ENCODE measurements around the gene RRP36.
A peak's percentile ranks its signal among the peaks of the same experiment; 100 is the strongest.

The RRP36 gene

GRCh38 chr6:43012364-43012763 is 9.1 kb upstream of the RRP36 start:
- Histone ChIP-seq H3K27ac (ENCODE audit: poor library complexity, severe bottlenecking) (peak overlapping the region; percentile 48), H3K9me3 (ENCODE audit: severe bottlenecking) (no peaks in the 10 kb centered on the region), H3K36me3 (ENCODE audit: low read depth) (peaks cover 33% of the 10 kb centered on the region), H3K4me1 (ENCODE audit: insufficient read depth, poor library complexity, severe bottlenecking) (peaks cover 5% of the 10 kb centered on the region), H3K4me3 (ENCODE audit: severe bottlenecking) (peak overlapping the region; percentile 44), H3K27me3 (ENCODE audit: insufficient read depth, poor library complexity, severe bottlenecking) (no peaks in the 10 kb centered on the region)
- no peak for TF ChIP-seq CTCF (IDR thresholded peaks at IDR 0.05; ENCODE audit: poor library complexity, severe bottlenecking)
- no peak for DNase-seq (ENCODE audit: low spot score)
- no peak for ATAC-seq (ENCODE audit: low read depth)

GRCh38 chr6:43013097-43013842 is 8.2 kb upstream of the RRP36 start:
- ATAC-seq (ENCODE audit: low read depth), result no peak; the same call in none of the 3 replicates
- Histone ChIP-seq H3K27me3 (ENCODE audit: insufficient read depth, poor library complexity, severe bottlenecking) (no peaks in the 10 kb centered on the region), H3K4me3 (ENCODE audit: severe bottlenecking) (peak overlapping the region; percentile 44), H3K4me1 (ENCODE audit: insufficient read depth, poor library complexity, severe bottlenecking) (peaks cover 5% of the 10 kb centered on the region), H3K36me3 (ENCODE audit: low read depth) (peaks cover 33% of the 10 kb centered on the region), H3K27ac (ENCODE audit: poor library complexity, severe bottlenecking) (peak overlapping the region; percentile 48), H3K9me3 (ENCODE audit: severe bottlenecking) (no peaks in the 10 kb centered on the region)
- TF ChIP-seq CTCF (IDR thresholded peaks at IDR 0.05; ENCODE audit: poor library complexity, severe bottlenecking), result no peak
- DNase-seq (ENCODE audit: low spot score), result no peak

GRCh38 chr6:43013843-43014433 is 7.5 kb upstream of the RRP36 start, which contains the start of the genes KLHDC3 and MEA1:
KLHDC3 (plus strand) TSS chr6:43014249; CDS start chr6:43017193, 2,944 bp downstream.
MEA1 (minus strand) TSS chr6:43013946; CDS start chr6:43013813, 133 bp downstream.
- H3K27me3 ChIP-seq (ENCODE audit: insufficient read depth, poor library complexity, severe bottlenecking), result no peaks in the 10 kb centered on the region
- H3K27ac ChIP-seq (ENCODE audit: poor library complexity, severe bottlenecking), result peak within 1 kb of the TSS; percentile 48
- peaks cover 5% of the 10 kb centered on the region for H3K4me1 ChIP-seq (ENCODE audit: insufficient read depth, poor library complexity, severe bottlenecking)
- no peaks in the 10 kb centered on the region for H3K9me3 ChIP-seq (ENCODE audit: severe bottlenecking)
- peak within 1 kb of the TSS; percentile 44 for H3K4me3 ChIP-seq (ENCODE audit: severe bottlenecking)
- H3K36me3 ChIP-seq (ENCODE audit: low read depth), result peaks cover 33% of the 10 kb centered on the region
- DNase-seq (ENCODE audit: low spot score), result peak; percentile 98
- no peak for TF ChIP-seq CTCF (IDR thresholded peaks at IDR 0.05; ENCODE audit: poor library complexity, severe bottlenecking)
- ATAC-seq (ENCODE audit: low read depth), result peak; percentile 91

- Histone ChIP-seq H3K4me1 (ENCODE audit: insufficient read depth, poor library complexity, severe bottlenecking) (peaks cover 5% of the 10 kb centered on the region), H3K36me3 (ENCODE audit: low read depth) (peaks cover 33% of the 10 kb centered on the region), H3K27ac (ENCODE audit: poor library complexity, severe bottlenecking) (peak overlapping the region; percentile 48), H3K27me3 (ENCODE audit: insufficient read depth, poor library complexity, severe bottlenecking) (no peaks in the 10 kb centered on the region), H3K9me3 (ENCODE audit: severe bottlenecking) (no peaks in the 10 kb centered on the region), H3K4me3 (ENCODE audit: severe bottlenecking) (peak overlapping the region; percentile 44)
- TF ChIP-seq CTCF (IDR thresholded peaks at IDR 0.05; ENCODE audit: poor library complexity, severe bottlenecking), result no peak
- no peak for ATAC-seq (ENCODE audit: low read depth)
- DNase-seq (ENCODE audit: low spot score), result no peak
These were observed 7.0 kb upstream of the RRP36 start for GRCh38 chr6:43014434-43014909.

Measured in RWPE2 (cell line).